T-helper 9 cell (primary cell): ENCODE measurements around the gene HOXC5.

Experiments
- DNase-seq: peaks from one replicate; pipeline ENCODE4 v3.0.0-alpha.2; 2020
- total RNA-seq, 2 donors: gene quantifications; one replicate each; lab custom pipeline; 2026; lab: John Stamatoyannopoulos, UW

The HOXC5 gene
- 0 reads per million in 2 donors for total RNA-seq

DNA sequence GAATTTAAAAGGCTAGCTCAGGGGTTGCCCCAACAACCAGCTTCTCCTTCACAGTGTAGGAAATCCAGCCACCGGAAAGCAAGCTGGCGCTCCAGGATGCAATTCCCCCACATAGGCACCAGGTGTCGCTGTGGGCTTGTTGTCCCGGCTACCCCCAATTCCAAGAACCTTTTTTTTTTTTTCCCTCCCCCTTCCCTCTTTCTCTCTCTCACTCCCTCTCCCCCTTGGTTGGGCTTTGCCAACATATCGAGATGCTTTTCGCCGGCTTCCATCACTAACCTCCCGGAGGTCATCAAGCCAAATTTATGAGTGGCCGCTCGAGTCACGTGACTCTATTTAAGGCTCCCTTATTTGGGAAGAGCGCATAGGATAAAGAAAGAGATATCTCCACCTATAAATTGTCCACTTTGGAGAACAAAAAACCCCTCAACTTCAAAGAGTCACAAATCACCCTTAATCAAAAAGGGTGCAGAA is at the start of gene HOXC5:
HOXC5 (plus strand) TSS at position 424 of the 474 bp plus-strand sequence. CDS start 73 bp downstream, outside the sequence.
- DNase-seq = peak; percentile 47

DNA sequence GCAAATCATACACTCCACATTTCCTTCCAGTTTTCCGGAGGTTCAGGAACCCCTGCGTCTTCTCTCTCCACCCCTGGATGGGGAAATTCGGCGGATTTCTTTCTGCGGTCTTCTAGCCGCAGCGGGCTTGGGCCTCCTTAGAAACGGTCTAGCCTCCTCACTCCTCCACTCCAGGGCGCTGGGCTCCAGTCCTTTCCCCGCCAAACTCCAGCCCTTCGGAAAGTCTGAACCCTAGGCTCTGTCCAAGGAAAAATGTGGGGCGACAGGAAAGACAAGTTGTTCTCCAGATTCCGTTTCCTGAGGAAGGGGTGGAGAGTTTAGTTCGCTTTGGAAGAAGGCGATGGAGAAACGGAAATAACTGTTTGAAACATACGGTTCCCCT is 49.3 kb upstream of the HOXC5 start:
- DNase-seq = no peak

DNA sequence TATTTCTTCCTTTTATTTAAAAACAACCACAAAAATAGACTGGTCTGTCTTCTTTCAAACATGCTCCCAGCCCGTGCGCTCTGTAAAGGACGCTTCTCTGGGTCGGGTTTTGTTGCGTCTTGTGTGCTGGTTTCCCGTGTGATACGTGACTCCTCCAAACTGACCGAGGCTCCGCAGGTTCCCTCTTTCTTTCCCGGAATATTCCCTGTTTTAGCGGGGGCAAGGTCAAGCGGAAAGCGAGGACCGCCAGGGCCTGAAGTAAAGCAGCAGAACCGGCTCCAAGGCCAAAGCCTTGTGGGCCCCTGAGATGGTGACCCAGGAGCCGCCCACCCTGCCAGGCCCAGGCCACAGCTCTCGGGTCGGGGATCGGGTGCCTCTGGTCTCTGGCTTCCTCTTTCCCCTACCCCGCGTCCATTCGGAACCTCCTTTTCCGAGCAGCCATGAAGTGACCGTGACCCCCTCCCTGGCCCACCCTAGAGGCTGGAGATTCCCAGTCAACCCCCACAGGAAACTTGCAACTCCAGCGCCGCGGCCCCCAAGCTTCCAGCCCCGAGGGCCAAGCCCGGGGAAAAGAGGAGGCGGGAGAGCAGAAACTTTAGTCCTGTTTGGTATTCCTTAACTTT is 48.8 kb upstream of the HOXC5 start:
- DNase-seq = no peak

DNA sequence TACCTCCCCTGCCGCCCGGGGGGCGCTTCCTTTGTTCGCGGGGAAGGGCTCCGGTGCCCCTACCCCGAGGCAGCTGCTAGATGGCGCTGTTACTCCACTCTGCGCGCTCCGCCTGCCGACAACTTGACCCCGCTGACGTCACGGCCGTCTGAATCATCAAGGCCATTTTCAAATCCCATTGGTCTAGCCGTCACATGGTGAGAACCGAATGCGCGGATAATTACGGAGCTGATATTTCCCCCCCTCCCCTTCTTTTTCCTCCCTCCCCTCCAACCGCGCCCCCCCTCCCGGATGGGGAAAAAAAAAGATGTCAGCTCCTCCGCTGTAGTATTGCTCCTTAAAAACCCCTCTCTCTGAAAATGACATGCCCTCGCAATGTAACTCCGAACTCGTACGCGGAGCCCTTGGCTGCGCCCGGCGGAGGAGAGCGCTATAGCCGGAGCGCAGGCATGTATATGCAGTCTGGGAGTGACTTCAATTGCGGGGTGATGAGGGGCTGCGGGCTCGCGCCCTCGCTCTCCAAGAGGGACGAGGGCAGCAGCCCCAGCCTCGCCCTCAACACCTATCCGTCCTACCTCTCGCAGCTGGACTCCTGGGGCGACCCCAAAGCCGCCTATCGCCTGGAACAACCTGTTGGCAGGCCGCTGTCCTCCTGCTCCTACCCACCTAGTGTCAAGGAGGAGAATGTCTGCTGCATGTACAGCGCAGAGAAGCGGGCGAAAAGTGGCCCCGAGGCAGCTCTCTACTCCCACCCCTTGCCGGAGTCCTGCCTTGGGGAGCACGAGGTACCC is 47.8 kb upstream of the HOXC5 start, which contains the start of gene HOXC10:
HOXC10 (plus strand) TSS at position 246 of the 791 bp plus-strand sequence; CDS start at position 360, 114 bp downstream.
- peak; percentile 54 for DNase-seq

DNA sequence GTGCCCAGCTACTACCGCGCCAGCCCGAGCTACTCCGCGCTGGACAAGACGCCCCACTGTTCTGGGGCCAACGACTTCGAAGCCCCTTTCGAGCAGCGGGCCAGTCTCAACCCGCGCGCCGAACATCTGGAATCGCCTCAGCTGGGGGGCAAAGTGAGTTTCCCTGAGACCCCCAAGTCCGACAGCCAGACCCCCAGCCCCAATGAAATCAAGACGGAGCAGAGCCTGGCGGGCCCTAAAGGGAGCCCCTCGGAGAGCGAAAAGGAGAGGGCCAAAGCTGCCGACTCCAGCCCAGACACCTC is 47.2 kb upstream of the HOXC5 start:
- DNase-seq = no peak

DNA sequence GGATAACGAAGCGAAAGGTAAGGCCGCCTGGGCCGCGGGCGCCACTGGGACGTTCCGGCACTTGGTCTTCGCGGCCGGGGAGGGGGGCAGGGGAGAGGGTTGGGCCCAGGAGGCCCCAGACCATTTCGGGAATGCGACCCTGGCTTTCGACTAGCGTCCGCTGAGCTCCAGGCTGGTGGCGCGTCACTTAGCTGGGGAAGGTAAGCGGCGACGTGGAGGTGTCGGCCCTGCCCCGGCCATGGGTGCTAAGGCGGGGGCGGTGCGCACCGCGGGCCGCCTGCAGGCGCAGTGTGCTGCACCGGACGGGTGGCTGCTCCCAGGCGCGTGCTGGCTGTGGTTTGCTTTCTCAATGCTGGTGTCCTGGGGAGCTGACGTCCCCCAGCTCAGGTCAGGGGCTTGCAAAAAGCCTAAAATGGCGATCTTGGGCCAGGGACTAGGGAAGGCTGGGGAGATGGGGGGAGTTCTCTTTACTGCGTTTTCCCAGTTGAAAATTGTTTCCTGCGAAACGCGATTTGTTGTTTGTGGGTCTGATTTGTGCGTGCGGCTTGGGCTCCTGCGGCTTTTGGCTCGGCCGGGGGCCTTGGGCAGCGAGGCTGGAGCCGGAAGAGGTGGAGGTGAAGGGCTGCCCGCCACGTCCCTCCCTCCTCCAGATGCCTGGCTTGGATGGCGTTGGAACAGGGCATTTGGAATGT is 46.7 kb upstream of the HOXC5 start:
- DNase-seq = no peak

DNA sequence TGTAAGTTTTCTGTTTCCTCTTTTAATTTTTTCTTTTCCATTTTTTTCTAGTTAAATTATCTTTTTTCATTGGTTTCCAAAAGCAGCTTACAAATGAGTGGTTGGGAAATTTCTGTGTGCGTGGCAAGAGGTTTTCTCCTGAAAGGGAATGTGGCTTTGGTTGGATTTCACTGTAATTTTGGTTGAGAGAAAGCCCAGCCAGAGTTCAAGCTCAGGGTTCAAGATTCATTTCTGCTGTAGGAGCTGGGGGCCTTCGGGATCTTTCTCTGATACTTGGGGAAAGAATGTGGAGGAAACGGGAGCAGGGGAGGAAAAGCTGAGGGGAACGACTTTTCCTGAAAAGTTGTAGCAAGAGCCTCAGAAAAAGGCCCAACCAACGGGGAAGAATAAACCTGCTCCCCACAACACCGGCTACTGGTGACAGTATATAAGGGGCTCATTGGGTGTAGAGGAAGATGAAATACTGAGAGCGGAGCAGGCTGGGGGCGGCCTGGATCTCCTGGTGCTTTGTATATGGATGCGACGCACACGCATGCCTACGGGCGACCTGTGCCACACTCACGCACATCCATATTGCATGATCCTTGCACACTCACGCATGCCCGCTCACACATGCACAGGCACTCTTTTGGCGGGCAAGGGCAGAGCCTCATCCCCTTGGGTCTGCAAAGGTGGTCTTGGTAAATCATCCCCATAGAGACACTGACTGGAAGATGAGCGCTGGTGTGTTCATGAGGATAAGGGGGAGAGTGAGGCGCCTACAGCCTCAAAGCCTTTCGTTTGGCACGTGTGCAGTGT is 46.0 kb upstream of the HOXC5 start:
- DNase-seq = no peak

DNA sequence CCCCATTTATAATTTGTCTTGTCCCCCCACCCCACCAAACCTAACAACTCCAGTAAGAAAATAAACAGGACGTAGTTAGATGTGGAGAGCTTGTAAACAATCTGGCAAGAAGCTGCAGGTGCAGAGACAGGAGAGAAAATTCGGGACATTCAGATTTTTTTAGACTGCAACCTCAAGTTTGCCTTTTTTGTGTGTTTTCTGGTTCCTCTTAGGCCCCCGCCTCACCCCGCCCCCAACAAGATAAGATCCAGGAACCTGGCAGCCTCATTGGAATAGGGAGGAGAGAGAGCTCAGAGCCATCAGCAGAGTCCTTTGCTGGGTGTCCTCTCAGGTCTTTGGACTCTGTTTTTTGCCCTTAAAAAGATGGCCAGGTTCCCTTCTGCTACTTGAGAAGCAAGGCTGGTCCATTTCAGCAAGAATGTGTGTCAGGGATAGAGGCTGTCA is 45.0 kb upstream of the HOXC5 start:
- no peak for DNase-seq

DNA sequence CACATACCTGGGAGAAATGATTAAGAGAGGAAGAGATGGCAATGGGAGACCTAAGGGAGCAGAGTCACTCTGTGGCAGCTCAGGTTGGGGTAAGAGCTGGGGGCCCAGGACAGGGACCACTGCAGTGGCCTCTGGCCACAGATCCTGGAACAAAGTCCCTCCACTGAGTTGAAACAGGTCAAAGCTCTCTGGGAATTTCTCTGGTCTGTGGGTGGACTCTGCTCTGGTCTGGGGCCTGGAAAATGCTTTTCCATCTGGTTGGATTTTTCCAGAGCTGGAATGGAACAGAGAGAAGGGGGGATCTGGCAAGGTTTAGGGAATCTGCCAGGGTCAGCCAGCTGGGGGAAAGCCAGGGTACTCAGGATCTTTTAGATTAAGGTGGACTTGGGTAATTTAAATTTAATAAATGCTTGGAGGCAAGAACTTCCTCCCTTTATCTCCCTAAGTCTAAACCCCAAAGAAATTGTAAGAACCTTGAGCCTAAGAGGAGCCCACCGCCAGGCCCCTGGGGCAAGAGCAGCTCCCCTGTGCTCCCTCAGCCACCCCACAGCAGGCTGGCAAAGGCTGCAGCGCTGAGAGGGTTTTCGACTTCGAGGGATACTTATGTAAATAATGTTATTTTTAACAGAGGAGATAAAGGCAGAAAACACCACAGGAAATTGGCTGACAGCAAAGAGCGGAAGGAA is 44.2 kb upstream of the HOXC5 start:
- no peak for DNase-seq

DNA sequence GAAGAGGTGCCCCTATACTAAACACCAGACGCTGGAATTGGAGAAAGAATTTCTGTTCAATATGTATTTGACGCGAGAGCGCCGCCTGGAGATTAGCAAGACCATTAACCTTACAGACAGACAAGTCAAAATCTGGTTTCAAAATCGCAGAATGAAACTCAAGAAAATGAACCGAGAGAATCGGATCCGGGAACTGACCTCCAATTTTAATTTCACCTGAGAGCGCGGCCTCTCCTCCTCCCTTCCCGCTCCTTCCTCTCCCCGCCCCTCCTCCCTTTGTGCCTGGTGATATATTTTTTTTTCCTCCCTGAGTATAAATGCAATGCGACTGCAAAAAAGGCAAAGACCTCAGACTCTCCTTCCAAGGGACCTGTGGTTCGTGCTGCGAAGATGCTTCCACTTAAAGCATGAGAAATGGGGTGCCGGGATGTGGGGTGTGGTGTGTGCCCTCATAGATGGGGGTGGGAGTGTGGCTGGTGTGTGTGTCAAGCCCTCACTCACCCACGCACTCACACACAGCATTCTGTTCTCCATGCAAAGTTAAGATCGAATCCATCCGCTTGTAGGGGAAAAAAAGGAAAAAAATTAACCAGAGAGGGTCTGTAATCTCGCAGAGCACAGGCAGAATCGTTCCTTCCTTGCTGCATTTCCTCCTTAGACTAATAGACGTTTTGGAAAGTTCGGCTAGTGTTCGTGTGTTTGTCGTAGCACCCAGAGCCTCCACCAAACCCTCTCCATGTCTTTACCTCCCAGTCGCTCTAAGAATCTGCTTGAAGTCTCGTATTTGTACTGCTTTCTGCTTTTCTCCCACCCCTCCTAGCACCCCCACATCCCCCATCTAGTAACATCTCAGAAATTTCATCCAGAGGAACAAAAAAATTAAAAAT is 43.4 kb upstream of the HOXC5 start:
- no peak for DNase-seq

DNA sequence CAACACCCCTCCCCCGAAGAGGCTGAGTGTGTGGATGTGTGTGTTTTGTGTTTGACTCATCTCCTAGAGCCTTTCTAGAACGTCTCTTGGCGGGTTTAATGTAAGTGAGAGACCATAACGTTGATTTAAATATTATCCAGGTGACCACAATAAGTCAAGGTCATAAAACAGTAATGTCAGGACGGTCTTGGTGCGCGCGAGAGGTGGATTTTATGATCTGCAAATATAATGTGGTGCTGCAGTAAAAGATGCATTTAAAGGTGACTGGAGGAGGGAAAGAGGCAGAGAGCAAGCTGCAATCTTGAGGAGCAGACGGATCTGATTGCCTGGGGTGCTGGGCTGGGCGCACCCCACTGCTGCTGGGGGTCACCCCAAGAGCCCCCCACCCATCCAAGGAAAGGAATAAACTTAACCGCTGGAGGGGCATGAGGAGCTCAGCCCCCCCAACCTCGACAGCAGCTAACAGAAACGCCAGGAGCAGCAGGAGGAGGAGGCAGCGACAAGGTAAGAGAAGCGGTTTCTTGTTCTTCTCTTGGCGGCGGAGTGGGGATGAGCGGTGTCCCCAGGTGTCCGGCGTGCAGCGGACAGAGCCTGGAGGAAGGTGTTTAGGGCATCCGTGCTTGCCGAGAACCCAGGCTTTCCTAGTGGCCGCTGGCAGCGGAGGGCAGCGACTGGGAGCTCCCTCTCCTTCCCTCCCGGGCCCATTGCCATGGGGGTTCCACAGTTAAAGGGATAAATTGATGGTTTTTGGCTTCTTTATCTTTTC is 42.4 kb upstream of the HOXC5 start:
- DNase-seq = no peak

DNA sequence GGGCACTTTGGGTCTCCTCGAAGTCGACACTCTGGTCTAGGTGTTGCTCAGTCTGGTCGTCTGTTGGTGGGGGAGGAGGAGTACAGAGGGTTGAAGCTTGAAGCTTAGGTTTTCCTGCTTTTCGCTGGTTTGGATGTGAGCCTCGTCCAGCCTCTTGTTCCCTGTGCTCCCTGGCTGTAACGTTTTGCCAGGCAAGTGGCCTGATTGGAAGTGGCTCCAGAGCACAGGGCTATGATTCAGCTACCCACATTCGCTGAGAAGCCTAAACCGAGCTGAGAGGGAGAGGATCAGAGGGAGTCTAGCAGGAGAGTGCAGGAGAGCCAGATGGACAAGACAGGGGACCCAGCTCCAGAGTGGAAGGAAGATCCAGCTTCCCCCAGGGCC is 41.8 kb upstream of the HOXC5 start:
- no peak for DNase-seq

DNA sequence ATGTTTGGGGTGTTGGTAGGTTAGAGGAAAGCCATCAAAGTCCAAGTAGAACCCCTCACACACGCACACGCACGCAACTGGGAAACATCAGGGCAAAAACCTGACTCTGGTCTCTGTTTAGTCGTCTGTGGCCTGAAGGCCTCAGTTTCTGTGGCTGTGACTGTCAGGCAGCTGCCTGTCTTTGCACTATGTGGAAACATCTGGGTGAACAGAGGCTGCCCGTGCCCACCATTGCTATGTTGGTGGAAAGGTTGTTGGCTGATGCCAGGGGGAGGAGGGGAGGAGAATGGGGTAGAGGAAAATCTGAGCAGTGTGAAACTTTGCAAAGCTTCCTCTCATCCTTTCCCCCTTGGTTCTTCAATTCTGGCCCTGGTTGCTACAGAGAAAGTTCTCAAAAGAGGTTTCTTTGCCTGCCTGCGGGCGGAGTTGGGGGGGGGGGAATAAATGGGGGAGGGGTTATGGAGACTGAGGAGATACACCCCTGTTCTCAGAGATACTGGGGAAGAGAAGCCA is 40.4 kb upstream of the HOXC5 start:
- no peak for DNase-seq

DNA sequence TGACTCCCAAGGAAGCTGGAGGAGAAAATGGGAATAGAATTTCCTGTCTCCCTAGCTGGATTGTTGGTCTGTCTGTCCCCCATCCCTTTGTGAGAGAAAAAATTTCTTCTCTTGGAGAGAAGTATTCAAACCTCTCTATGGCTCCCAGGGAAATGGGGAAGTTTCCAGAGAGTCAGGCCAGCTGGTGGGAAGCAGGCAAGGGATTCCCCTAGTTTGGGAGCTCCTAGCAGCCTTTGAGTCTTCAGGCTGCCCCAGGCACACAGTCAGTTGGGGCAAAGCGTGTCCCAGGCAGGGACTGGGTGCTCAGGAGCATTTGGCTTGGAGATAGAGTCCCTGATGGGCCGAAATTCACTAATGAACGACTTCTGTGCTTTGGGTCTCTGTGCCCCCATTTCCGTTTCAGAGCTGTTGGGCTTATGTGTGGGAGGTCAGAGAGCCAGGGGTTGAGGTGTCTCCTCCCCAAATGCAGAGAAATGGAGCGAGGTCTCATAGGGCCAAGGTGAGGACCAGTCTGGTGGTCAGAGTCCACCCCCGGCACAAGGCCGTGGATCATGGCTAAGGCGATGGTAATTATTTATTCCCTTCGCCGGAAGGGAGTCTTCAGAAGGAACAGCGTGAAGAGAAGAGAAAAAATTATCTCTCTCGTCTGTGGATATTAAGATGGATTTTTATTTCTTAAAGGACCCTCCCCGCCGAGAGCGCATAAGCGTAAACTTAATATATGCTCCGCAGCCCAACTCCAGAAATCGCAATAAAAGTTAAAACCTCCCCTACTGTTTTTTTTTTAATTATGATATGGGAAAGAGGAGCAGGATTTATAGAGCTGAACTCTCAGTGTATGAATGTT is 39.5 kb upstream of the HOXC5 start:
- no peak for DNase-seq

DNA sequence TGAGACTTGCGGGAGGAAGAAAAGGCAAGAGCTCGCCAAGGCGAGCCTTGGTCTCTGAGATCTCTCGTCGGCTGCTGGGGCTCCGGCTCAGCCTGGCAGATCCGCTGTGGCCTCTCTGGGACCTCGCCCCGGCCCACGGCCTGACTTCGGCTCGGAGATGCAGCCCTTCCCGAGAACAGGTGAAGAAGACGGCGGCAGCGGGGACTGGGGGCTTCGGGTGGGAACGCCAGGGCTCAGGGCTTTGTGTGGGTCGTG is 38.9 kb upstream of the HOXC5 start:
- DNase-seq = no peak

DNA sequence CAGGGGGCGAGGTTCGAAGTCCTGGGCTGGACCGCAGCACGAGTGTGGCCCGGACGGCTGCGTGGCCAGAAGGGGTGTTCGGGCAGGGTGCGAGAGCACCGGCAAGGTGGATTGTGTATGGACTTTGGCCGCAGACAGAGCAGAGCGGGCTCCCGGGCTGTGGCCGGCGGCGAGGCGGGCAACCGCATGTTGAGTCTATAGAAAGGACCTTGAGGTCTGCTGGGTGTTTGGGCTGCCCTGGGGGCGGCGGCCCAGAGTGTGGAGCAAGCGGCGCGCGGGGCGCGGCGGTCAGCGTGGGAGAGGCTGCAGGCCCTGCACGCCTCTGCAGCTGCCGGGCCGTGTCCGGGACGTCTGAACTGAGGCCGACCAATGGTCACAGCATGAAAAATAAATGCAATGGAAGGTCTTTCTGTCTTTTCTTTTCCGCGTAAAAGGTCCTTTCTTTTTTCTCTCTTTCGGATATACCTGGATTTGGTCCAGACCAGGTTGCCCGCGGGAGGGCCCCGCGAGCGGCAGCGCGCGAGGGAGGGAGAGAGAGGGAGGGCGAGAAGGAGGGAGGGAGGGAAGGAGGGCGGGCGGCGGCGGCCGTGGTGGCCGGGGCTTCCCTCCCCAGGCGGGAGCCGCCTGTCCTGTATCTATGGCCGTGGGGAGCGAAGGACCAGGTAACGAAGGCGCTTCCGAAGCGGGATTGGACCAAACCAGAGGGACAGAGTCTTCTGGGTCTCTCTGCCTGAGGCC is 38.4 kb upstream of the HOXC5 start:
- no peak for DNase-seq

DNA sequence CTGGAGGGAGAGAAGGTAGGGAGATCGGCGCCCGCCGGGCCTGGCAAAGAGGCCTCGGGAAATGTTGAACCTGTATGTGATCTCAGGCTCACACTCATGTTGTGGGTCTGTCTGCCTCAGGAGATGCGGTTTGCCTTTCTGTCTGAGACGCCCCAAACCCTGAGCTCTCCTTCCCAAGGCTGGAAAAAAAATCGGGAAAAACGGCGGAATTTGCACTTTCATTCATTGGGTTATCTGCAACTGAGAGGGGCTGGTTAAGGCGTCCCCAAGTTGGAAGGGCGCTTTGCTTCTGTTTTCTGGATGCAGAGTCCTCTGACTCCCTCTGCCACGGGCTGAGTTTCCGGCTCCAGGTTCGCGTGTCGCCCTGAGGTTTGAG is 37.9 kb upstream of the HOXC5 start:
- no peak for DNase-seq

DNA sequence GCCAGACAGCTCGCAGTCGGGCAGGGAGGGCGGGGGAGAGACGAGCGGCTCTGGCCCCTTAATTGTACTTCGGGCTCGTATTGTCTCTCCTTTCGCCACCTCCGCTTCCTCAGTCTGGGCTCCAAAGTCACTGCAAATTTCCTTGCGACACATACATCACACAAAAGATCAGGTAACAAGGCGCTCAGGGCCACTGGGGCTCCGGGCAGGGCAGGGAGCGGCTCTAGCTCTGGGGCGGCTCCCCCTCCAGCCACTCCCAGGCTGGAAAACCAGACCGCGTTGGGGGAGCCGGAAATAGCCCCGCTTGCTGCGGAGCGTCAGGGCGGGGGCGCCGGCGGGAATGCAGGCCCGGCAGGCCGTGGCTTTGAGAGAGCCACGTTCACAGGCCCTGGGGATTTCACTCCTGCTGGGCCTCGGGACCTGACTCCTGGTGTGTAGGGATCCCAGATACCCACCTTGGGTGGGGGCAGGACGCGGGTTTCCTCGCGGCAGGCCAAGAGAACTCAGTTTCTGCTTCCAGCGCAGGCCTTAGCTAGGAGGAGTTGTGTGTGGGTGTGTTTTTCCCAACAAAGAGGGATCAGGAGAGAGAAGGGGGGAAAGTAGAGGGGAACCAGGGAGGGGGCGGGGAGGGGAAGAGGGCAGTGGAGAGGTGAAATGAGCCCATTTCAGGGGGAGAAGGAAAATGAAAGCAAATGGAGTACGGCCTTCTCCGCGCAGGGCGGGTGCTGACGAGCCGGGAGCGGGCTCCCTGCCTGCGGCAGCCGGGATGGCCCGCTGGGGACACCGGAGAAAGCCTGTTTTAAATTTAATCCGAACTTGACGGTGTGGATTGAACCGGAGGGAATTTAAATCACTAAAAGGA is 37.2 kb upstream of the HOXC5 start:
- no peak for DNase-seq
